Liver (tissue), 9 donors: ENCODE results near the gene NPPA. TPM values are rescaled to one million over a fixed set of nuclear protein-coding genes. Genes with fewer than 3 reads are reported as not detected.

Source experiments
- DNase-seq: peaks from one replicate; pipeline ENCODE4 v3.0.0-alpha.2; 2017; ENCODE audit warnings: low spot score
- H3K27ac ChIP-seq, 2 donors: one replicate each; pipeline ENCODE4 v1.7.0; 2013; ENCODE audit warnings: inconsistent platforms in 2 of 2, low read length in 2 of 2, control low read depth in 1 of 2, low read depth in 1 of 2, mild to moderate bottlenecking in 1 of 2
- H3K27me3 ChIP-seq, 4 donors: one replicate each; pipeline versions ENCODE4 v1.6.1 to v1.7.0; 2013; ENCODE audit warnings: low read length in 3 of 4, inconsistent platforms in 1 of 4, mild to moderate bottlenecking in 1 of 4, moderate library complexity in 1 of 4; ENCODE audit not compliant: control insufficient read depth in 4 of 4, insufficient read depth in 4 of 4
- H3K36me3 ChIP-seq, 4 donors: one replicate each; pipeline versions ENCODE4 v1.6.1 to v1.7.0; 2013; ENCODE audit warnings: low read length in 3 of 4, mild to moderate bottlenecking in 3 of 4, low read depth in 1 of 4, moderate library complexity in 1 of 4; ENCODE audit not compliant: control insufficient read depth in 4 of 4, insufficient read depth in 3 of 4
- H3K4me1 ChIP-seq, 4 donors: one replicate each; pipeline versions ENCODE4 v1.6.1 to v1.7.0; 2013; ENCODE audit warnings: low read length in 3 of 4, mild to moderate bottlenecking in 3 of 4, moderate library complexity in 1 of 4; ENCODE audit not compliant: control insufficient read depth in 4 of 4, insufficient read depth in 4 of 4
- H3K4me3 ChIP-seq, 3 donors: one replicate each; pipeline versions ENCODE4 v1.6.1 to v1.7.0; 2013; ENCODE audit warnings: low read length in 3 of 3, control low read depth in 1 of 3, low read depth in 1 of 3, mild to moderate bottlenecking in 1 of 3
- H3K9ac ChIP-seq, 2 donors: one replicate each; pipeline ENCODE4 v1.7.0; 2013; ENCODE audit warnings: low read length in 2 of 2, mild to moderate bottlenecking in 2 of 2, moderate library complexity in 2 of 2, control low read depth in 1 of 2, low read depth in 1 of 2
- H3K9me3 ChIP-seq, 4 donors: one replicate each; pipeline versions ENCODE4 v1.6.1 to v1.7.0; 2013; ENCODE audit warnings: low read length in 3 of 4; ENCODE audit not compliant: control insufficient read depth in 4 of 4
- ATF3 ChIP-seq: IDR thresholded peaks from 2 replicates; pipeline ENCODE4 v1.6.1; 2016; ENCODE audit warnings: antibody characterized with exemption
- CTCF ChIP-seq: fragments of 150-350 bp; IDR thresholded peaks from 2 replicates; pipeline ENCODE4 v1.5.1; 2017; ENCODE audit warnings: improper control_type of control experiment, low read depth, low read length; ENCODE audit not compliant: missing input control
- FOXA1 ChIP-seq: IDR thresholded peaks from 2 replicates; pipeline ENCODE4 v1.6.1; 2016; ENCODE audit warnings: antibody characterized with exemption
- GABPA ChIP-seq, 2 donors: IDR thresholded peaks in 1 of 2; conservative IDR thresholded peaks in 1 of 2; 2 replicates each; pipeline ENCODE4 v1.6.1; 2016; ENCODE audit warnings: antibody characterized with exemption in 2 of 2, mild to moderate bottlenecking in 1 of 2, moderate library complexity in 1 of 2
- HNF4A ChIP-seq, 2 donors: conservative IDR thresholded peaks; 2 replicates each; pipeline ENCODE4 v1.6.1; 2016; ENCODE audit warnings: antibody characterized with exemption in 2 of 2, mild to moderate bottlenecking in 2 of 2
- HNF4G ChIP-seq: IDR thresholded peaks from 2 replicates; pipeline ENCODE4 v1.6.1; 2016; ENCODE audit warnings: antibody characterized with exemption
- JUND ChIP-seq, 2 donors: IDR thresholded peaks; 2 replicates each; pipeline ENCODE4 v1.6.1; 2016; ENCODE audit warnings: antibody characterized with exemption in 2 of 2
- MAX ChIP-seq: IDR thresholded peaks from 2 replicates; pipeline ENCODE4 v1.6.1; 2016; ENCODE audit warnings: antibody characterized with exemption
- NR2F2 ChIP-seq: IDR thresholded peaks from 2 replicates; pipeline ENCODE4 v1.6.1; 2016; ENCODE audit warnings: antibody characterized with exemption
- RAD21 ChIP-seq, 2 donors: IDR thresholded peaks; 2 replicates each; pipeline ENCODE4 v1.6.1; 2016; ENCODE audit warnings: antibody characterized with exemption in 2 of 2, mild to moderate bottlenecking in 2 of 2
- REST ChIP-seq: IDR thresholded peaks from 2 replicates; pipeline ENCODE4 v1.6.1; 2016; ENCODE audit warnings: antibody characterized with exemption, mild to moderate bottlenecking
- RXRA ChIP-seq, 2 donors: IDR thresholded peaks; 2 replicates each; pipeline ENCODE4 v1.6.1; 2017 to 2018; ENCODE audit warnings: antibody characterized with exemption in 2 of 2, mild to moderate bottlenecking in 1 of 2
- SP1 ChIP-seq: IDR thresholded peaks from 2 replicates; pipeline ENCODE4 v1.6.1; 2018; ENCODE audit warnings: antibody characterized with exemption, mild to moderate bottlenecking
- TAF1 ChIP-seq: conservative IDR thresholded peaks from 2 replicates; pipeline ENCODE4 v1.6.1; 2016; ENCODE audit warnings: antibody characterized with exemption, mild to moderate bottlenecking
- YY1 ChIP-seq: IDR thresholded peaks from 2 replicates; pipeline ENCODE4 v1.6.1; 2016; ENCODE audit warnings: antibody characterized with exemption, mild to moderate bottlenecking
- ZBTB33 ChIP-seq: IDR thresholded peaks from 2 replicates; pipeline ENCODE4 v1.6.1; 2016; ENCODE audit warnings: antibody characterized with exemption
- WGBS: extraction: QIAGEN DNeasy Blood & Tissue Kit; methylation state at CpG from one replicate; pipeline ENCODE4 v1.1.7; 2013; 5-methylcytosine and 5-hydroxymethylcytosine counted together
- polyA plus RNA-seq, 2 donors: library from polyadenylated mRNA; stranded (reverse) in 1 of 2; unstranded in 1 of 2; fragments of 200-250 nt in 1 of 2; fragments of >200 nt in 1 of 2; fragmentation: Nextera tagmentation in 1 of 2; extraction: Ambion mirVana in 1 of 2; gene quantifications; one replicate each; pipeline versions ENCODE4 v1.2.1 to v1.2.3, GENCODE V29; 2013 to 2015
- total RNA-seq, 2 donors: library from RNA; depleted of rRNA; stranded (reverse); fragments of >200 nt; gene quantifications; one replicate each; pipeline ENCODE4 v1.2.3, GENCODE V29; 2014
- donor health status: healthy.
- donor health status: healthy.
- donor health status: healthy.
- donor health status: healthy.
- donor health status: healthy.

NPPA gene
- total and polyA plus RNA-seq, 4 donors: 0.12 TPM; not detected in 3

GRCh38 chr1:11822091-11822490, 25.5 kb downstream of the NPPA start:
- no peak overlapping the region for H3K27ac ChIP-seq
- WGBS: 64% methylated on average over 3 of the region's 3 CpGs
- no peak overlapping the region for H3K9ac ChIP-seq
- H3K4me1 ChIP-seq: no peaks in the 10 kb centered on the region
- no peak for DNase-seq
- peaks cover 17 to 61% (median 39%) of the 10 kb centered on the region in 4 donors for H3K36me3 ChIP-seq
- H3K27me3 ChIP-seq: no peaks in the 10 kb centered on the region
- no peak for TF ChIP-seq HNF4A (conservative IDR thresholded peaks at IDR 0.05)
- no peak for TF ChIP-seq RAD21 (IDR thresholded peaks at IDR 0.05)
- TF ChIP-seq GABPA (IDR thresholded peaks at IDR 0.05 in 1 of 2, conservative IDR thresholded peaks at IDR 0.05 in 1 of 2): no peak
- no peak for TF ChIP-seq RXRA (IDR thresholded peaks at IDR 0.05)
- TF ChIP-seq HNF4G: no peak
- TF ChIP-seq FOXA1: no peak
- no peak for TF ChIP-seq YY1
- H3K9me3 ChIP-seq: no peaks in the 10 kb centered on the region
- no peak overlapping the region for H3K4me3 ChIP-seq

- DNase-seq: no peak
- Histone ChIP-seq H3K27ac (no peak overlapping the region), H3K4me1 (no peaks in the 10 kb centered on the region), H3K9me3 (no peaks in the 10 kb centered on the region), H3K4me3 (no peak overlapping the region), H3K36me3 (peaks cover 3 to 42% (median 37%) of the 10 kb centered on the region in 4 donors), H3K27me3 (no peaks in the 10 kb centered on the region), H3K9ac (no peak overlapping the region)
- WGBS: 91% methylated on average over 12 of the region's 12 CpGs
- no peak for TF ChIP-seq GABPA (IDR thresholded peaks at IDR 0.05 in 1 of 2, conservative IDR thresholded peaks at IDR 0.05 in 1 of 2)
- TF ChIP-seq CTCF: no peak
- TF ChIP-seq MAX: no peak
- TF ChIP-seq ZBTB33: no peak
- TF ChIP-seq YY1: no peak
- TF ChIP-seq RAD21 (IDR thresholded peaks at IDR 0.05): no peak
- TF ChIP-seq JUND (IDR thresholded peaks at IDR 0.05): no peak
- TF ChIP-seq SP1: no peak
- TF ChIP-seq FOXA1: no peak
- TF ChIP-seq HNF4G: no peak
- TF ChIP-seq TAF1: no peak
- no peak for TF ChIP-seq HNF4A (conservative IDR thresholded peaks at IDR 0.05)
- no peak for TF ChIP-seq NR2F2
- TF ChIP-seq REST: no peak
- no peak for TF ChIP-seq ATF3
Observed at GRCh38 chr1:11817192-11817591, 30.4 kb downstream of the NPPA start.
